ENCODE results near the gene STAB2. TPM values are rescaled to one million over a fixed set of nuclear protein-coding genes. Genes with fewer than 3 reads are reported as not detected.

The STAB2 gene
- polyA plus RNA-seq, 1 of the 3 experiments (the other 2 are of a cell fraction), result not detected

DNA sequence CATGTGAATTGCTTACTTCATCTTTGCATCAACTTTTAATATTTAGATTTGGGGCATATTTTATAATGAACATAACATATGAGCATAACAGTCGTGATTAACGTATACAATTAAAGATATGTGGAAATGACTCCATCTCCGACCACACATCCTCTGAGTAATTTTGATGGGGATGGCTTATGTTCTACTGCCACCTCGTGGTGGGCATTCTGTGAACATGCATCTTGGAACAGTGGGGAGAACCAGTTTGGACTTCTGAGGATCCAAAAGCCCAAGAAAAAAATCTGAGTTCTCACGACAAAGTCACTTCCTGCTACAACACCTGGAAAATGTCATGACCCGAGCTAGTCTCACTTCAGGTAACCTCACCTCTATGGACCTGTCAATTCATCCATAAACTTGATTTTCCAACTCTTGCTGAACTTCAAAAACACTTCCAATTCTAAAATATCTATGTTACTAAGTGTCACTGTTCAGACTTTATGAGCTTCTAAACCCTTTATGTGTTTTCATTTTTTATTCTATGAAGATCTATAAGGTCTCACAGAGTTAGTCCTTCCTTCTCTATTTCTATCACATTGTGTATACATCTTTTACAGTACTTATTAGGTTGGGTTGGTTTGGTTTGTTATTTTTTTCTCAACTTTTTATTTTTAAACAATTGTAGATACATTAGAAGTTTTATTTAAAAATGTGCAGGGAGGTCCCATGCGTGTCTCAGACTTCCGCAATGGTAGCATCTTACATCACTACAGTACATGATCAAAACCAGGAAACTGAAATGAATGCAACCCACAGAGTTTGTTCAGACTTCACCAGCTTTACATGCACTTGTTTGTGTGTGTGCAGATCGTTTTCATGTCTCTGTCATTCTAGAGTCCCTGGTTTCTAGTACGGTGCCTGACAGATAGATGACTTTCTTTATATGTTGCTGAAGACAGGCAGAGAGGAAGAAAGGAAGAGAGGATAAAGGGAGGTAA is 38.2 kb upstream of the STAB2 start:
- Histone ChIP-seq H3K79me2 (ENCODE audit: insufficient read depth) (no peaks in the 10 kb centered on the region), H4K20me1 (ENCODE audit: insufficient read depth) (no peaks in the 10 kb centered on the region), H3F3A (replicated peaks; ENCODE audit: insufficient read depth) (no peaks in the 10 kb centered on the region), H3K9me3 (no peaks in the 10 kb centered on the region), H3K4me1 (ENCODE audit: control insufficient read depth in 1 of 2, insufficient read depth in 2 of 2, low read depth in 1 of 2, low read length in 1 of 2) (no peaks in the 10 kb centered on the region; a peak in 1 of 4 replicates), H3K36me3 (replicated peaks in 1 of 2; ENCODE audit: control insufficient read depth in 1 of 2, insufficient read depth in 2 of 2, low read length in 1 of 2) (no peaks in the 10 kb centered on the region), H3K9me2 (no peaks in the 10 kb centered on the region), H3K9ac (no peak overlapping the region), H3K27ac (ENCODE audit: low read depth in 2 of 2, low read length in 1 of 2) (no peak overlapping the region), H2AFZ (ENCODE audit: low read depth) (no peak overlapping the region), H3K4me2 (no peak overlapping the region), H3K4me3 (ENCODE audit: low read depth in 2 of 2, low read length in 1 of 2) (peak overlapping the region in 1 of 2 experiments; percentile 36; a peak in 1 of 4 replicates), H3K27me3 (ENCODE audit: insufficient read depth) (no peaks in the 10 kb centered on the region)
- POLR2A ChIA-PET, result no interaction called here
- WGBS (ENCODE audit: low lambda C conversion rate), result 11% methylated on average over 10 of the region's 10 CpGs
- CTCF ChIA-PET, result interaction anchor here (0.7 to 6.9 kb wide), 58 partner anchors 10 to 1802 kb away, joined by 3 to 138 read pairs (median 4); partner anchors contain the start of genes ASCL1, C12orf42 and PAH
- peak; percentile 55 for DNase-seq
- no peak for TF ChIP-seq RCOR1 (IDR thresholded peaks at IDR 0.05; ENCODE audit: low read length)
- no peak for TF ChIP-seq TCF12 (IDR thresholded peaks at IDR 0.05)
- TF ChIP-seq, protein P1, sequence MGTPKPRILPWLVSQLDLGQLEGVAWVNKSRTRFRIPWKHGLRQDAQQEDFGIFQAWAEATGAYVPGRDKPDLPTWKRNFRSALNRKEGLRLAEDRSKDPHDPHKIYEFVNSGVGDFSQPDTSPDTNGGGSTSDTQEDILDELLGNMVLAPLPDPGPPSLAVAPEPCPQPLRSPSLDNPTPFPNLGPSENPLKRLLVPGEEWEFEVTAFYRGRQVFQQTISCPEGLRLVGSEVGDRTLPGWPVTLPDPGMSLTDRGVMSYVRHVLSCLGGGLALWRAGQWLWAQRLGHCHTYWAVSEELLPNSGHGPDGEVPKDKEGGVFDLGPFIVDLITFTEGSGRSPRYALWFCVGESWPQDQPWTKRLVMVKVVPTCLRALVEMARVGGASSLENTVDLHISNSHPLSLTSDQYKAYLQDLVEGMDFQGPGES (IDR thresholded peaks at IDR 0.05; ENCODE audit: low read depth, low read length), result no peak
- no peak for TF ChIP-seq SIN3A (IDR thresholded peaks at IDR 0.05; ENCODE audit: borderline replicate concordance, low read depth, low read length)
- TF ChIP-seq FOSL2 (IDR thresholded peaks at IDR 0.05; ENCODE audit: borderline replicate concordance, low read depth), result no peak
- no peak for TF ChIP-seq MXI1 (IDR thresholded peaks at IDR 0.05; ENCODE audit: low read depth, low read length)
- no peak for TF ChIP-seq ELF1 (IDR thresholded peaks at IDR 0.05)
- TF ChIP-seq RAD21 (IDR thresholded peaks at IDR 0.05; ENCODE audit: low read length), result peak; percentile 97
- TF ChIP-seq RXRA (IDR thresholded peaks at IDR 0.05; ENCODE audit: borderline replicate concordance, low read depth), result no peak
- peak; percentile 80 for TF ChIP-seq SMC3 (IDR thresholded peaks at IDR 0.05; ENCODE audit: low read depth, low read length)
- TF ChIP-seq, protein P2, sequence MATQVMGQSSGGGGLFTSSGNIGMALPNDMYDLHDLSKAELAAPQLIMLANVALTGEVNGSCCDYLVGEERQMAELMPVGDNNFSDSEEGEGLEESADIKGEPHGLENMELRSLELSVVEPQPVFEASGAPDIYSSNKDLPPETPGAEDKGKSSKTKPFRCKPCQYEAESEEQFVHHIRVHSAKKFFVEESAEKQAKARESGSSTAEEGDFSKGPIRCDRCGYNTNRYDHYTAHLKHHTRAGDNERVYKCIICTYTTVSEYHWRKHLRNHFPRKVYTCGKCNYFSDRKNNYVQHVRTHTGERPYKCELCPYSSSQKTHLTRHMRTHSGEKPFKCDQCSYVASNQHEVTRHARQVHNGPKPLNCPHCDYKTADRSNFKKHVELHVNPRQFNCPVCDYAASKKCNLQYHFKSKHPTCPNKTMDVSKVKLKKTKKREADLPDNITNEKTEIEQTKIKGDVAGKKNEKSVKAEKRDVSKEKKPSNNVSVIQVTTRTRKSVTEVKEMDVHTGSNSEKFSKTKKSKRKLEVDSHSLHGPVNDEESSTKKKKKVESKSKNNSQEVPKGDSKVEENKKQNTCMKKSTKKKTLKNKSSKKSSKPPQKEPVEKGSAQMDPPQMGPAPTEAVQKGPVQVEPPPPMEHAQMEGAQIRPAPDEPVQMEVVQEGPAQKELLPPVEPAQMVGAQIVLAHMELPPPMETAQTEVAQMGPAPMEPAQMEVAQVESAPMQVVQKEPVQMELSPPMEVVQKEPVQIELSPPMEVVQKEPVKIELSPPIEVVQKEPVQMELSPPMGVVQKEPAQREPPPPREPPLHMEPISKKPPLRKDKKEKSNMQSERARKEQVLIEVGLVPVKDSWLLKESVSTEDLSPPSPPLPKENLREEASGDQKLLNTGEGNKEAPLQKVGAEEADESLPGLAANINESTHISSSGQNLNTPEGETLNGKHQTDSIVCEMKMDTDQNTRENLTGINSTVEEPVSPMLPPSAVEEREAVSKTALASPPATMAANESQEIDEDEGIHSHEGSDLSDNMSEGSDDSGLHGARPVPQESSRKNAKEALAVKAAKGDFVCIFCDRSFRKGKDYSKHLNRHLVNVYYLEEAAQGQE (IDR thresholded peaks at IDR 0.05; ENCODE audit: low read depth, low read length), result no peak
- no peak for TF ChIP-seq NFIC (IDR thresholded peaks at IDR 0.05; ENCODE audit: borderline replicate concordance)
- TF ChIP-seq JUND (IDR thresholded peaks at IDR 0.05), result no peak
- TF ChIP-seq YY1 (IDR thresholded peaks at IDR 0.05; ENCODE audit: low read depth), result no peak
- no peak for TF ChIP-seq FOXM1 (IDR thresholded peaks at IDR 0.05; ENCODE audit: low read depth)
- no peak for TF ChIP-seq TEAD4 (IDR thresholded peaks at IDR 0.05; ENCODE audit: borderline replicate concordance, insufficient read depth)
- TF ChIP-seq EZH2phosphoT487 (IDR thresholded peaks at IDR 0.05; ENCODE audit: borderline replicate concordance, low read depth), result no peak
- TF ChIP-seq, protein P3, sequence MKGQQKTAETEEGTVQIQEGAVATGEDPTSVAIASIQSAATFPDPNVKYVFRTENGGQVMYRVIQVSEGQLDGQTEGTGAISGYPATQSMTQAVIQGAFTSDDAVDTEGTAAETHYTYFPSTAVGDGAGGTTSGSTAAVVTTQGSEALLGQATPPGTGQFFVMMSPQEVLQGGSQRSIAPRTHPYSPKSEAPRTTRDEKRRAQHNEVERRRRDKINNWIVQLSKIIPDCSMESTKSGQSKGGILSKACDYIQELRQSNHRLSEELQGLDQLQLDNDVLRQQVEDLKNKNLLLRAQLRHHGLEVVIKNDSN (IDR thresholded peaks at IDR 0.05; ENCODE audit: borderline replicate concordance, low read depth), result no peak
- TF ChIP-seq, protein P4, sequence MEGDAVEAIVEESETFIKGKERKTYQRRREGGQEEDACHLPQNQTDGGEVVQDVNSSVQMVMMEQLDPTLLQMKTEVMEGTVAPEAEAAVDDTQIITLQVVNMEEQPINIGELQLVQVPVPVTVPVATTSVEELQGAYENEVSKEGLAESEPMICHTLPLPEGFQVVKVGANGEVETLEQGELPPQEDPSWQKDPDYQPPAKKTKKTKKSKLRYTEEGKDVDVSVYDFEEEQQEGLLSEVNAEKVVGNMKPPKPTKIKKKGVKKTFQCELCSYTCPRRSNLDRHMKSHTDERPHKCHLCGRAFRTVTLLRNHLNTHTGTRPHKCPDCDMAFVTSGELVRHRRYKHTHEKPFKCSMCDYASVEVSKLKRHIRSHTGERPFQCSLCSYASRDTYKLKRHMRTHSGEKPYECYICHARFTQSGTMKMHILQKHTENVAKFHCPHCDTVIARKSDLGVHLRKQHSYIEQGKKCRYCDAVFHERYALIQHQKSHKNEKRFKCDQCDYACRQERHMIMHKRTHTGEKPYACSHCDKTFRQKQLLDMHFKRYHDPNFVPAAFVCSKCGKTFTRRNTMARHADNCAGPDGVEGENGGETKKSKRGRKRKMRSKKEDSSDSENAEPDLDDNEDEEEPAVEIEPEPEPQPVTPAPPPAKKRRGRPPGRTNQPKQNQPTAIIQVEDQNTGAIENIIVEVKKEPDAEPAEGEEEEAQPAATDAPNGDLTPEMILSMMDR (IDR thresholded peaks at IDR 0.05), result peak; percentile 97
- TF ChIP-seq CHD2 (IDR thresholded peaks at IDR 0.05; ENCODE audit: low read length, partially characterized antibody), result no peak
- TF ChIP-seq GABPA (IDR thresholded peaks at IDR 0.05; ENCODE audit: low read depth), result no peak

Data from SK-N-SH (cell line).